Measurements from ENCODE around the gene LDLRAD2.
"Not testable (repeated sequence)": the region's sequence is repeated elsewhere in the genome, so short reads cannot be mapped to it uniquely, and the experiment has no call there.

Gene LDLRAD2, protein sequence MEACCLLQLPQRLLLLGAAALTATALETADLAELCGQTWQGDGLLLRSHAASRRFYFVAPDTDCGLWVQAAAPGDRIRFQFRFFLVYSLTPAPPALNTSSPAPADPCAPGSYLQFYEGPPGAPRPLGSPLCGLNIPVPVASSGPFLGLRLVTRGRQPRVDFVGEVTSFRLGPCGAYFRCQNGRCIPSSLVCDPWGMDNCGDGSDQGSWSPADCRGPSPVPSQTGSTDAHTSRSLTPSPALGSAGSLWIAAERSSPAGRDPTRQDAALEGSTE

GRCh38 chr1:21811875-21812305, at the start of gene LDLRAD2:
TSS of gene LDLRAD2 (plus strand) at chr1:21812265. CDS start at chr1:21812452, 187 bp downstream.
- no peak for DNase-seq (ENCODE audit: low read depth in 2 of 2)

DNA sequence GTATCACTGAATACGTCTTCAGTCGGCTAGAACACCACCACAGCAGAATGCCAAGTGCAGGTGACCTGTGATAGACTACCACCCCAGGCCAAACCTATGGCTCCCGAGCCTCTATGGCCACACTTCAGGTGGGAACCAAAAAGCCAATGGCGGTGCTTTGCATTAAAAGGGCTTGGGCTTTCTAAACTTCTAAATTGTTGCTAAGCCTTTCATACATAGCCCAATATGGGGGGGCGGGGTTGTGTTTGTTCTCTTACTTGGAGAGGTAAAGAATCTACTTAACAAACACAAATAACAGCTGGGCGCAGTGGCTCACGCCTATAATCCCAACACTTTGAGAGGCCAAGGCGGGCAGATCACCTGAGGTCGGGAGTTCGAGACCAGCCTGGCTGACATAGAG, 48.8 kb upstream of the LDLRAD2 start:
- no peak for DNase-seq (ENCODE audit: low read depth in 2 of 2)

GRCh38 chr1:21763694-21764419, 48.2 kb upstream of the LDLRAD2 start:
- DNase-seq (ENCODE audit: low read depth in 2 of 2), result no peak

- no peak for DNase-seq (ENCODE audit: low read depth in 2 of 2)
Measured at GRCh38 chr1:21764615-21765423, 47.2 kb upstream of the LDLRAD2 start.

GRCh38 chr1:21766210-21766609, 45.9 kb upstream of the LDLRAD2 start:
- DNase-seq (ENCODE audit: low read depth in 2 of 2), result no peak

GRCh38 chr1:21767106-21767505, 45.0 kb upstream of the LDLRAD2 start:
- not testable (repeated sequence) for DNase-seq (ENCODE audit: low read depth in 2 of 2)

- no peak for DNase-seq (ENCODE audit: low read depth in 2 of 2)
Measured at GRCh38 chr1:21770201-21770600, 41.9 kb upstream of the LDLRAD2 start.

- DNase-seq (ENCODE audit: low read depth in 2 of 2), result not testable (repeated sequence)
Measured at GRCh38 chr1:21770602-21771001, 41.5 kb upstream of the LDLRAD2 start.

GRCh38 chr1:21771672-21772071, 40.4 kb upstream of the LDLRAD2 start:
- not testable (repeated sequence) for DNase-seq (ENCODE audit: low read depth in 2 of 2)

GRCh38 chr1:21773585-21773984, 38.5 kb upstream of the LDLRAD2 start:
- no peak for DNase-seq (ENCODE audit: low read depth in 2 of 2)

- DNase-seq (ENCODE audit: low read depth in 2 of 2), result no peak
Measured at GRCh38 chr1:21774835-21775549, 37.1 kb upstream of the LDLRAD2 start.

- no peak for DNase-seq (ENCODE audit: low read depth in 2 of 2)
Measured at GRCh38 chr1:21775550-21775914, 36.5 kb upstream of the LDLRAD2 start.

GRCh38 chr1:21775985-21776562, 36.0 kb upstream of the LDLRAD2 start:
- DNase-seq (ENCODE audit: low read depth in 2 of 2), result no peak

- not testable (repeated sequence) for DNase-seq (ENCODE audit: low read depth in 2 of 2)
Measured at GRCh38 chr1:21776925-21777324, 35.1 kb upstream of the LDLRAD2 start.

DNA sequence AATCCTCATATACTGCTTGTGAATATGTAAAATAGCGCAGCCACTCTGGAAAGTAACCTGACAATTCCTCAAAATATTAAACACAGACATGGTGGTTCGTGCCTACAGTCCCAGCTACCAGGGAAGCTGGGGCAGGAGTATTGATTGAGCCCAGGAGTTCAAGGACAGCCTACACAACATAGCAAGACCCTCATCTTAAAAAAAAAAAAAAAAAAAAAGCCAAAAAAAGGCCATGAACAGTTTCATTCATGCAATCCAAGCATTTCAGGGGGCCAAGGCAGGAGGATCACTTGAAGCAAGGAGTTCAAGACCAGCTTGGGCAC, 33.7 kb upstream of the LDLRAD2 start:
- DNase-seq (ENCODE audit: low read depth in 2 of 2), result no peak

DNA sequence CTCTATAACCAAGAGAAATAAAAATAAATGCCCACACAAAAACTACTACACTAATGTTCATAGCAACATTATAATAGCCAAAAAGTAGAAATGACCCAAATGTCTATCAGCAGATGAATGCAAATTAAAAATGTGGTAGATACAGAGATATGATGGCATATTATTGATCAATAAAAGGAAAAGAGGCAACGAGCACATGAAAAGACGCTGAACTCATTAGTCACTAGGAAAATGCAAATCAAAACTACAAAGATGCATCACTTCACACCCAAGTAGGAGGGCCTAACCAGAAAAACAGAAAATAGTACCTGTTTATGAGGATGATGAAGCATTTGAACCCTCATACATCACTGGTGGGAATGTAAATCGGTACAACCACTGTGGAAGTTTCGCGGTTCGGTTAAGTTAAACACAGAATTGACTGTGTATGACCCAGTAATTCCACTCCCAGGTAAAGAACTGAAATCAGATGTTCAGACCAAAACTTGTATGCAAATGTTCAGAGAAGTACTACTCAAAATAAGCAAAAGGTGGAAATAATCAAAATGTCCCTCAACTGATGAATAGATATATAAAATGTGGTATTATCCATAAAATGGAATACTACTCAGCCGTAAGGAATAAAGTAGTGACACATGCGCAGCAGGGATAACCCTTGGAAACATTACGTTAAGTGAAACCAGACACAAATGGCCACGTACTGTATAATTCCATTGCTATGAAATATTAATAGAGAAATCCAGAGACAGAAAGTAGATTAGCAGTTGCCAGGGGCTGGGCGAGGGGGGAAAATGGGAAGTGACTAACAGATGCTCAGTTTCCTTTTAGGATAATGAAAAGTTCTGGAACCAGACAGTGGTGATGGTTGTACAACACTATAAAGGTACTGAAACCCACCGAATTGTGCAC, 32.2 kb upstream of the LDLRAD2 start:
- DNase-seq (ENCODE audit: low read depth in 2 of 2), result peak in 1 of 2 donors; percentile 24

GRCh38 chr1:21781815-21782348, 30.2 kb upstream of the LDLRAD2 start:
- DNase-seq (ENCODE audit: low read depth in 2 of 2), result no peak

GRCh38 chr1:21782349-21782867, 29.7 kb upstream of the LDLRAD2 start:
- DNase-seq (ENCODE audit: low read depth in 2 of 2), result peak in 1 of 2 donors; percentile 12

DNA sequence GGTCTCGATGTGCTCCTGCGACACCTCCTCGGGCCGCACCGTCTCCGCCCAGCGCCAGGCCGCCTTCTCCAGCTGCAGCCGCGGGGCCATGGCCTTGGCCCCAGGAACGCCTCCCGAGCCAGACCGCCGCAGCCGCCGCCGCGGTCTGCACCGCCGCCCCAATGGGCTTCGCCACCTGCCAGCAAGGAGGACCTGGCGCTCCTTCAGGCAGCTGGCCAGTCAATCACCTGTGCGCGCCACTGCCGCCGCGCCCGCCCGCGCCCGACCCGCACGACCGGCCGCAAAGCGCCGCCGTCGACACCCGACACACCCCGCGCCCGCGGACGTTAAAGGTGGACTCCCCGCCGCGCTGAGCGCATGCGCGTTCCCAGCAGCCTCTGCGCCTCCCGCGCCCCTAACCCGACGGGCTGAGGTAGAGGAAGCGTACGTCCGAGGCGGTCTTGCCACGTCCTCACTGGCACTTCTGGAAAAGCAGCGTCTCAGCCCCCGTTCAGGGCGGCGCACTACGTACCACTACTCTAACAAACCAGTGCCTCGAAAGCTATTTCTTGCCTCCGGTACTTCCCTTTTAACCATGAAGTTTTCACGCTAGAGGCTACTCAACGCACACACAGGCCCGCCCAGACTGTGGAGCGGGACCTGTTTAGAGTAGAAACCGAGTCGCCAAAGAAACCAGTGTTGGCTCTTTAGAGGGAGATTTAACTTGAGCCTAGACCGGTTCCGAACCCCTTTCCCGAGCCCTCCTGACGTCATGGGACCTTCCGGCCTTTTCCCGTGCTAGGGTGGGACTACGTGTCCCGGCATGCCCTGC, 29.0 kb upstream of the LDLRAD2 start, which contains the start of gene USP48:
Gene USP48 (minus strand): TSS at position 282 of the 811 bp plus-strand sequence. CDS start 192 bp downstream, at position 90.
- peak; percentile 95 to 97 for DNase-seq (ENCODE audit: low read depth in 2 of 2)

Data from stimulated activated CD8-positive, alpha-beta memory T cell treated with anti-CD3 and anti-CD28 coated beads, Interleukin-7, amount 100 ng/mL, for 4 hours (primary cell).